HG02885 (cell line): ENCODE results near the gene DIPK1A.

Source experiments
- ATAC-seq: cut with Tn5 transposase; IDR thresholded peaks from one replicate; pipeline ENCODE4 v1.9.1; 2021; ENCODE audit warnings: mild to moderate bottlenecking; ENCODE audit not compliant: unreplicated experiment, poor library complexity

DIPK1A gene

GRCh38 chr1:92956254-92957029, 4.8 kb downstream of the DIPK1A start:
- no peak for ATAC-seq

DNA sequence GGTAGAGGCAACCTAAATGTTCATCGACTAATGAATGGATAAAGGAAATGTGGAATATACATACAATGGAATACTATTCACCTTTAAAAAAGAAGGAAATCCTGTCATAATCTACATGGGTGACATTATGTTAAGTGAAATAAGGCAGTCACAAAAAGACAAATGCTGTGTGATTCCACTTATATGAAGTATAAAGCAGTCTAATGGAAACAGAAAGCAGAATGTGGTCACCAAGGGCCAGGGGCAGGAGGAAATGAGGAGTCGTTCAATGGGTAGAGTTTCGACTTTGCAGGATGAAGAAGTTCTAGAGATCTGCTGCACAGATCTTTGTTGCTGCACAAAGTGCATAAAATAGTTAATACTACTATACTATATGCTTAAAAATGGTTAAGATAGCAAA, 7.8 kb downstream of the DIPK1A start:
- ATAC-seq, result peak; percentile 63

- no peak for ATAC-seq
Measured at GRCh38 chr1:92952714-92953113, 8.5 kb downstream of the DIPK1A start.

DNA sequence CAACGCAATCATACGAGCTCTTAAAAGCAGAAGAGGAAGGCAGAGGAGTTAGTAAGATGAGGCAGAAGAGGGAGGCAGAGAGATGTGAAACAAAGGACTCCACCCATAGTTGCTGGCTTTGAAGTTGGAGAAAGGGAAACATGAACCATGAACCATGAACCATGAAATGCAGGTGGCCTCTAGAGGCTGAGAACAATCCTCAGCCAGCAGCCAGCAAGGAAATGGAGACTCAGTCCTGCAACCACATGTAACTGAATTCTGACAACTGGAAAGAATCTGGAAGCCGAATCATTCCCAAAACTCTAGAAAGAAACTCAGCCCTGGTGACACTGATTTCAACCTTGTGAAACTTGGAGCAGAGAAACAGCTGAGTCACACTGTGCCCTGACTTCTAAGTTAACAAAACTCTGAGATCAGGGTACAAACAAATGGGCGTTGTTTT, 10.1 kb downstream of the DIPK1A start:
- ATAC-seq, result peak; percentile 64

DNA sequence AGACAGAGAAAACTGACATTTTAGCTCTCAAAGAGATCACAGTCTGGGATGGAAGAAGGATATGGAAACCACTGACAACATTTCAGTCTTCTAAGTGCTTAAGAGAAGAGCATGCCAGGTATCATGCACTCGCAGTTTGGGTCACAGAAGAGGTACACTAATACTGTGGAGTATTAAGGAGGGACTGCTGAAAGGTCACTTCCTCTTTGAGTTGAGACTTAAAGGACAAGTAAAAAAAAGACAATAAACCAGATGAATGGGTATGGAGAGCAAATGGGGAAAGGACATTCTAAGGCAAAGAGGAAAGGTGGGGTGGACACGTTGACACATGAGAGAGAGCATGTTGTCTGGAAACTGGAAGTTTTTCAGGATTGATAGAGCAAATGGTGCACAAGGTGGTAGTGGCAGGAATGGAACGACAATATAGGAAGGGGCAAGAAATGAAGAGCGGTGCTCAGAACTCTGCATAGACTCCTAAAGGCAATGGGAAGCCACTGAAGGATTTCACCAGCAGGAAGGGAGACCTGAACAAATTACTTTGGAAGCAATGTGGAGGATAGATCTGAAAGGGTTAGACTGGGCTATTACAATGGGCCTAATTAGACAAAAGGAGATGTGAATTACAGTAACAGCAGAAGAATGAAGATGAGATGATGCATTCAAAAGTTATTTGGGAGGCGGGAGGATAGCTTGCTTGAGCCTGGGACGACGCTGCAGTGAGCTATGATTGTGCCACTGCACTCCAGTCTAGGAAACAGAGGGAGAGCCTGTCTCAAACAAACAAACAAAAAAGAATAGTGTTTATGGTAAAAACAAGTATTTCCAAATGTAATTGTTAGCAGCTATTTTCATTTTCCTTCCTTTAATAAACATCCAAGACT, 11.1 kb downstream of the DIPK1A start:
- ATAC-seq, result peak; percentile 46

DNA sequence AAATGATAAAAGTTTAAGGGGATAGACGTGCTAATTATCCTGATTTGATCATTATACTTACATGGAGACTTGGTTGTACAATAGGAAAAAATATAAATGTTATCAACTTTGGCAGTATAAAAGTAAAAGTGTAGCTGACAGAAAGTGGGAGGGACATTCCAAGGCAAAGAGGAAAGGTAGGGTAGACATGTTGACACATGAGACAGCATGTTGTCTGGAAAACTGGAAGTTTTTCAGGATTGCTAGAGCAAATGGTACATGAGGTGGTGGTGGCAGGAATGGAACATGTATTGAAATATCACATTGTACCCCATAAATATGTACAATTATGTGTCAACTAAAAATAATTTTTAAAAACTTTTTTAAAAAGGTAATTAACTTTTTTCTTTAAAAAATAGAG, 13.2 kb downstream of the DIPK1A start:
- no peak for ATAC-seq

DNA sequence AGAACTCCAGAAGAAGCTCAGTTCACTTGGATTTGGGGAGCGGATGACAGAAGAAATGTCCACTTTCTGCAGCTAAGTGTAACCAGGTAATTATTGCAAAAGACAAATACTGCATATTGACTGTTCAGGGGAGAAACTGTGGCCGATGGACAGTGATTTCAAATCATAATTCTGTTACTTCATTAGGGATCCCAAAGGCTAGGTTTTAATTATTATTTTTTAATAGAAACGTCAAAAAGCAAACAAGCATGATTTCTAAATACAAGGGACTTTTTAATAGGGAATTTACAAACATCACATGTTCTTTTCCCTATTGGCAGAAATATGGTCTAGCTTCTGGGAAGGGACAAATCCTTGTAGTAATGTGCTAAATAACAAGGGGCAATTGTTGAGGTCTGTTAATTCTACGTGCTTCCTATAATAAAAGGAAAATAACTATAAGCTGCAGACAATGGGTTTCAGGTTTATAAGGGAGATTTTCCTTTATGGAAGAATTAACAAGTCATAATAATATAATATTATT, 15.5 kb downstream of the DIPK1A start:
- ATAC-seq, result no peak

- peak; percentile 36 for ATAC-seq
Measured at GRCh38 chr1:92944901-92945747, 16.1 kb downstream of the DIPK1A start.

DNA sequence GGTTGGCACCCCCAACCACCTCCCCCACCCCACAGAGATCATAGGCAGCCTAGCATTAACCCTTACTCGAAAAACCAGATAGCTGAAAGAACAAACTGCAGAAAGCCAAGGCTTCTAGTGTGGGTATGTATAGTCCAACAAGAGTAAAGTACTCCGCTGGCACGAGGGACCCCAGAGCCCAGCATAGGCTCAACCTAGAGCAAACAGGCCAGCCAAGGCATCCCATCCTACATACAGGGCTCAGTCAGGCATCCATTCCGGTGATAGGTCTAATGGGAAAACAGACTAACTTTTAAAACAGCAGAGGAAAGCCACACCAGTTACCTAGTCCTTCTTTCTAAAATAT, 17.8 kb downstream of the DIPK1A start:
- no peak for ATAC-seq

- ATAC-seq, result no peak
Measured at GRCh38 chr1:92940541-92940940, 20.7 kb downstream of the DIPK1A start.

DNA sequence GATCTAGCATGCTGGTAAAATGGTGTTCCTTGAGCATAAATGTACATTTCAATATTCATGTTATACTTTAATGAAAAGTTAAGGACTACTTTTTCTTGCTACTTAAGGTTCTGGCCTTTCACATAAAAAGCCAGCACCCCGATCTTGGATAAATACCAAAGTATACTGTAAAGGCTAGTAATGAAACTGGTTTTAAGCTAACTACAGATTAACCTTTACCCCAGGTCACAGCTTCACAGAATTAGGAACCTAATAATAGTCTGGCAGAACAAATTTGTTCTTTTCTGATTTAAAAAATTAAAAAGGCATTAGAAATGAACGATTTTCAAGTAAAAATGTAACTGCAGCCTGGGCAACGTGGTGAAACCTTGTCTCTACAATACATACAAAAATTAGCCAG, 23.5 kb downstream of the DIPK1A start:
- ATAC-seq, result no peak

GRCh38 chr1:92936865-92937264, 24.4 kb downstream of the DIPK1A start:
- no peak for ATAC-seq

- ATAC-seq, result no peak
Measured at GRCh38 chr1:92934395-92935378, 26.6 kb downstream of the DIPK1A start.

GRCh38 chr1:92933459-92933858, 27.8 kb downstream of the DIPK1A start:
- no peak for ATAC-seq

DNA sequence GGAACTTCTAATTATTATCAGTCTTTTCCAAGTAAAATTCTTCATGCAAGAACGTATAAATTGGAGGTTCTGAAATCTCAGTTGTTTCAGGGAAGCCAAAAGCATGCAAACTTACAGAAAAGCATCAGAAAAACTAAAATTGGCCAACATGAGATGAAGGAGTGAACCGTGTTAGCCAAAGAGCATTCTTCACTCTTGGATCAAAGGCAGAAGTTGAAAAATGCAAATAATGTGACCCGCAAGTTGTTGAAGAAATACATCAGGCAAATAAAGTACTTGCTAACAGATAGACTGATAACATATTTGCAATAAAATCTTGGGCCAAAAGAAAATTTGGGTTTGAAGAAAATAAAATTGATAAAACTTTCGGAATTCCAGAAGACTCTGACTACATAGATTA, 29.6 kb downstream of the DIPK1A start:
- no peak for ATAC-seq

DNA sequence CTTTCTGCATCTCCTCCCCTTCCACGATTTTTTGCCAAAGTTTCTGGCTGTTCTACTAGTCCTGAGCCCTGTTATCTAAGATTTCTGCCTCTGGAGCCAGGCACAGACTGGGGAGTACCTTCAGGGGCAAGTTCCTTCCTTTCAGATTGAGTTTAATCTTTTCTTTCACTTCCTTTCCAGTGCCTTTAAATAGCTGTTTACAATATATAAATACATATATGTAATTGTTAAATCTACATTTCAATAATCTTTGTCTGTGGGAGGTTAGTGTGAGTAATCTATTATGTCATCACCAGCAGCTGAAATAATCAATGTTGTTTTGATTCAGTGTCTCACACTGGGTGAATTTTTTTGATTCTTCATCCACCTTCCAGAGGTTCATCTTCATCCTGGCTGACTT, 31.8 kb downstream of the DIPK1A start:
- ATAC-seq, result peak; percentile 73

- no peak for ATAC-seq
Measured at GRCh38 chr1:92927870-92928269, 33.4 kb downstream of the DIPK1A start.

DNA sequence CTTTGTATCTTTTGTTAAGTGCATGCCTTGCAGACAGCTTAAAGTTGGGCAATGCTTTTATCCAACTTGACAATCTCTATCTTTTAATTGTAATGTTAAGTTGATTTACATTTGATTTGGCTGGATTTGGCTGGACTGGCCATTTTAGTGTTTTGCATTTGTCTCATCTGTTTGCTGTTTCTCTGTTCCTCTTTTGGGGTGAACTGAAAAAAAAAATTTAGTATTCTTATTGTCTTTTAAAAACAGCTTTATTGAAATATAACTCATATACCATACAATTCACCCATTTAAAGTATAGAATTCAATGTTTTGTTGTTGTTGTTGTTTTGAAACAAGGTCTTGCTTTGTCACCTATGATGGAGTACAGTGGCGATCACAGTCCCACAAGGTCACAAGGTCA, 34.4 kb downstream of the DIPK1A start:
- ATAC-seq, result no peak

- no peak for ATAC-seq
Measured at GRCh38 chr1:92924501-92924900, 36.8 kb downstream of the DIPK1A start.
